Activated T-helper 1 cell treated with anti-CD3 and anti-CD28 coated beads, Interleukin-12 subunit alpha, Interleukin-12 subunit beta, Interleukin-2, Interleukin-4 antibody, amounts not matched to agents 30 ng/mL and 10 ng/mL and 1 ng/mL, durations not matched to agents 14 hours and 24 hours and 36 hours (primary cell): ENCODE data around the gene MACF1. TPM values are rescaled to one million over a fixed set of nuclear protein-coding genes. Genes with fewer than 3 reads are reported as not detected.
"Not testable (repeated sequence)": the region's sequence is repeated elsewhere in the genome, so short reads cannot be mapped to it uniquely, and the experiment has no call there.

Source experiments
- DNase-seq: peaks from one replicate; pipeline ENCODE4 v3.0.0; 2021; ENCODE audit warnings: low spot score
- H3K27ac Mint-ChIP-seq: one replicate; pipeline ENCODE4 v1.8.0; 2021; ENCODE audit warnings: mild to moderate bottlenecking, mixed read lengths
- H3K27me3 Mint-ChIP-seq: one replicate; pipeline ENCODE4 v1.8.0; 2022; ENCODE audit warnings: mild to moderate bottlenecking, moderate library complexity, mixed read lengths; ENCODE audit not compliant: insufficient read depth
- H3K36me3 Mint-ChIP-seq: one replicate; pipeline ENCODE4 v1.8.0; 2021; ENCODE audit warnings: low read depth, mixed read lengths
- H3K4me1 Mint-ChIP-seq: one replicate; pipeline ENCODE4 v1.8.0; 2021; ENCODE audit warnings: low read depth, mixed read lengths
- H3K4me3 Mint-ChIP-seq: one replicate; pipeline ENCODE4 v1.8.0; 2021; ENCODE audit warnings: mild to moderate bottlenecking, moderate library complexity, mixed read lengths
- H3K9me3 Mint-ChIP-seq: one replicate; pipeline ENCODE4 v1.8.0; 2021; ENCODE audit warnings: mixed read lengths
- intact Hi-C: fragments of 100-400 bp; cut with micrococcal nuclease; formaldehyde crosslinking; loops from one replicate; pipeline ENCODE4 v1.15.1; 2024
- total RNA-seq: library from RNA; stranded (reverse); gene quantifications from 2 replicates; pipeline ENCODE4 v1.2.3, GENCODE V29; 2022

Gene MACF1
- total RNA-seq, 1 donor from 2014 or later: 226 TPM

DNA sequence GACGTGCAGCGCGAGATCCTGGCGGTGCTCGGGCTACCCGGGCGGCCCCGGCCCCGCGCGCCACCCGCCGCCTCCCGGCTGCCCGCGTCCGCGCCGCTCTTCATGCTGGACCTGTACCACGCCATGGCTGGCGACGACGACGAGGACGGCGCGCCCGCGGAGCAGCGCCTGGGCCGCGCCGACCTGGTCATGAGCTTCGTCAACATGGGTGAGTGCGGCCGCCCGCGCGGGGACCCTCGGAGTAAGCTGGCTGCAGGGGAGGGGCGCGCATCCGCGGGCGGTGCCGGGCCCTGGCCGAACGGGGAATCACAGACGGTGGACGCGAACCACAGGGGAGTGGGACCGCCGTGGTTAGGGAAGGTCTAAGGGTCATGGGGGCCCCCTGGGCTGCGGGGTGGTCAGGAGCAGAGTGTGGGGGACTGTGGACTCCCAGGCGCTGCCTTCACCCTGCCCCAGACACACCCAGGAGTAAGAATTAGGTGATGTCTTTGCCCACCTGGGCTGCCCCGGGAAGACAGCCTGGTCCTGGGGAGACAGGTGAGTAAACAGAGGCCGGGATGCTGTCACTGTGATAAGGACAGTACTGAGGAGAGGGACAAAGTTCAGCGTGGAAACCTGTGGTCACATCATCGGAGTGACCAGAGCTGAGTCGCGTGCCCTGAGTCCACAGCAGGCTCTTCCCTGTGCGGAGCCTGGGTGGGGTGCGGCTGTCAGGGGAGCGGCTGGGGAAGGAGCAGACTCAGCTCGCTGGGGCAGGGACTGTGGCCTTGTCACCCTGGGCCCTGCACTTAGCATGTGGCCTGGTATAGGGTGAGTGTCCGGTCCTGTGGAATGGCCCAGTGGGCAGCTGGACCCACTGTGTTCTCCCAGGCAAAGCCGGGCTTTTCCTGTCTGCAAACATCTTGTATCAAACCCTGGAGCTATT lies 287.9 kb downstream of the MACF1 start:
- not testable (repeated sequence) for H3K27ac Mint-ChIP-seq, H3K36me3 Mint-ChIP-seq, H3K9me3 Mint-ChIP-seq, DNase-seq
- H3K4me1 Mint-ChIP-seq: peaks cover 11% of the 10 kb centered on the region
- peaks cover 35% of the 10 kb centered on the region for H3K27me3 Mint-ChIP-seq
- H3K4me3 Mint-ChIP-seq: peak overlapping the region; percentile 58
- intact Hi-C loops: loop anchor here (5.0 to 10.0 kb wide), 3 partner anchors 45 to 620 kb away; partner anchors contain the start of genes BMP8B and MYCBP

- peaks cover 37% of the 10 kb centered on the region for H3K27me3 Mint-ChIP-seq
- DNase-seq, H3K9me3 Mint-ChIP-seq, H3K27ac Mint-ChIP-seq, H3K36me3 Mint-ChIP-seq: not testable (repeated sequence)
- peak overlapping the region; percentile 58 for H3K4me3 Mint-ChIP-seq
- H3K4me1 Mint-ChIP-seq: peaks cover 11% of the 10 kb centered on the region
- intact Hi-C loops: loop anchor here (5.0 to 10.0 kb wide), 3 partner anchors 44 to 621 kb away; partner anchors contain the start of genes BMP8B and MYCBP
Observed at GRCh38 chr1:39493043-39493810, 288.7 kb downstream of the MACF1 start.

DNA sequence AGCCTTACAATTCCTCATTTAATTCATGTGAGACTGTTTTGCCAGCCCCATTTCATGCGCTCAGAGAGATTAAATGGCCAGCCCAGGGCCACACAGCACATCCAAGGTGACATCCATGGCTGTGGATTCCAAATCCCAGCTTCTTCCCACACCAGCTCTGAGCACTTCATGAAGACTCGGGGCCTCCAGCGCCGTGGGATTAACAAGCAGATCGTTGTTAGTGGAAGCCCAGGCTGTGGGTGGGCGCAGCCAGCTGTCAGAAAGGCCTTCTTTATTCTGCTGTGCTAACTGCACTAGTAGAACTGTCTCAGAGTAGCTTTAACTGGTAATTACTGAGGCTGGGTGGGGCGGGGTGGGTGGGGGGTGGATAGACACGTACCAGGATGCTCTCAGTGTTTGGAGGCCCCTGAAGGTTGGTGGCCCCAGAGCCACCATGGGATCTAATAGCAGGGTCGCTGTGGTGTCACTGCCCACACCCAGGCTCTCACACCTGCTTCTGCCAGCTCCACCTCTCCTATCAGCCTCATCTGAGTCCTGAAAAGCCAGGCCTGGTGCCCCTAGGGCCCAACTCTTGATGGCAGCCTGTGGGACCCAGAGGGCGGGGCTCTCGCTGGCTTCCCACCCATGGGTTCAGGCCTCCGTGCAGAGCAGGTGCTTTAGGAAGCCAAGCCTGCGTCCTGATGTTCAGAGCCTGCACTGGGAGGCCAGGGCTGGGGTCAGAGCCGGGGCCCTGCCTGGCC lies 290.3 kb downstream of the MACF1 start:
- H3K4me3 Mint-ChIP-seq: no peak overlapping the region
- intact Hi-C loops: loop anchor here (5.0 to 10.0 kb wide), 3 partner anchors 42 to 623 kb away; partner anchors contain the start of genes BMP8B and MYCBP
- DNase-seq: no peak
- H3K27me3 Mint-ChIP-seq: peaks cover 32% of the 10 kb centered on the region
- no peaks in the 10 kb centered on the region for H3K9me3 Mint-ChIP-seq
- peaks cover 6% of the 10 kb centered on the region for H3K4me1 Mint-ChIP-seq
- H3K36me3 Mint-ChIP-seq: no peaks in the 10 kb centered on the region
- H3K27ac Mint-ChIP-seq: no peak overlapping the region

- not testable (repeated sequence) for DNase-seq, H3K9me3 Mint-ChIP-seq, H3K4me1 Mint-ChIP-seq, H3K36me3 Mint-ChIP-seq, H3K4me3 Mint-ChIP-seq, H3K27ac Mint-ChIP-seq
- H3K27me3 Mint-ChIP-seq: peaks cover 29% of the 10 kb centered on the region
- intact Hi-C loops: loop anchor here (10.0 kb wide), 1 partner anchor 288 kb away; the partner anchor contains the start of gene BMP8B
Observed at GRCh38 chr1:39496520-39496919, 292.0 kb downstream of the MACF1 start.

GRCh38 chr1:39497585-39497984 lies 293.1 kb downstream of the MACF1 start:
- Mint-ChIP-seq H3K27me3 (peaks cover 28% of the 10 kb centered on the region), H3K4me3 (no peak overlapping the region), H3K36me3 (no peaks in the 10 kb centered on the region), H3K27ac (no peak overlapping the region), H3K4me1 (no peaks in the 10 kb centered on the region), H3K9me3 (no peaks in the 10 kb centered on the region)
- intact Hi-C loops: loop anchor here (10.0 kb wide), 1 partner anchor 287 kb away; the partner anchor contains the start of gene BMP8B
- DNase-seq: no peak

DNA sequence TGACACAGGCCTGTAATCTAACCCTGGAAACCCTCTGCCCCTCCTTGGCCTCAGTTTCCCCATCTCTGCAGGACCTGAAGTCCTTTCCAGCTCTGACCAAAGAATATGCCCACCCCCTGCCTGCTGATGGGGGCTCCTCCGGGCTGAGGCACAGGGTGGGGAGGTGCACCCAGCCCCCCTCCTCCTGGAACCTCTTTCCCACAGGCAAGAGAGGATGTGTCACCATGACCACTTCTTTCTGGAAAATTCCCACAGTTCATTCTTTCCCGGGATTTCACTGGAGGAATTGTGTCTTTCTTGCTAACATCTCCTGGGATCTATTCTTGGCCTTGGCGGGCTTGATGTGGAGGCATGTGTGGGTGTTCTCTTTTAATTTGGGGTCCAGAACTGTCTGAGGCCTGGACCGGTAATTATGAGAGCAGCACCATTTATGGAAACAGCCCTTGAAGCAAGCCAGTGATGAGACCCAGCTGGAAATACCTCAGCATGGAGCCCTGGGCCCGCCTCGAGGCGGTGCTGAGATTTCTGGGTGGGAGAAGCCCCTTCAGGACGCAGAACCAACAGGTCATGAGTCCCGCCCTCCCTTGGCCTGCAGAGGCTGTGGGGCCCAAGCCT lies 293.7 kb downstream of the MACF1 start:
- peaks cover 22% of the 10 kb centered on the region for H3K27me3 Mint-ChIP-seq
- DNase-seq, H3K27ac Mint-ChIP-seq, H3K36me3 Mint-ChIP-seq, H3K9me3 Mint-ChIP-seq, H3K4me1 Mint-ChIP-seq, H3K4me3 Mint-ChIP-seq: not testable (repeated sequence)
- intact Hi-C loops: loop anchor here (10.0 kb wide), 1 partner anchor 287 kb away; the partner anchor contains the start of gene BMP8B

GRCh38 chr1:39498821-39499220 lies 294.3 kb downstream of the MACF1 start:
- not testable (repeated sequence) for H3K4me1 Mint-ChIP-seq, H3K4me3 Mint-ChIP-seq, H3K36me3 Mint-ChIP-seq, H3K27ac Mint-ChIP-seq, H3K9me3 Mint-ChIP-seq, DNase-seq
- intact Hi-C loops: loop anchor here (10.0 kb wide), 1 partner anchor 286 kb away; the partner anchor contains the start of gene BMP8B
- H3K27me3 Mint-ChIP-seq: peaks cover 18% of the 10 kb centered on the region

- H3K36me3 Mint-ChIP-seq: no peaks in the 10 kb centered on the region
- no peak for DNase-seq
- no peaks in the 10 kb centered on the region for H3K4me1 Mint-ChIP-seq
- H3K4me3 Mint-ChIP-seq: no peak overlapping the region
- peaks cover 12% of the 10 kb centered on the region for H3K27me3 Mint-ChIP-seq
- intact Hi-C loops: loop anchor here (10.0 kb wide), 1 partner anchor 285 kb away; the partner anchor contains the start of gene BMP8B
- H3K27ac Mint-ChIP-seq: no peak overlapping the region
- no peaks in the 10 kb centered on the region for H3K9me3 Mint-ChIP-seq
Observed at GRCh38 chr1:39499668-39500067, 295.2 kb downstream of the MACF1 start.

DNA sequence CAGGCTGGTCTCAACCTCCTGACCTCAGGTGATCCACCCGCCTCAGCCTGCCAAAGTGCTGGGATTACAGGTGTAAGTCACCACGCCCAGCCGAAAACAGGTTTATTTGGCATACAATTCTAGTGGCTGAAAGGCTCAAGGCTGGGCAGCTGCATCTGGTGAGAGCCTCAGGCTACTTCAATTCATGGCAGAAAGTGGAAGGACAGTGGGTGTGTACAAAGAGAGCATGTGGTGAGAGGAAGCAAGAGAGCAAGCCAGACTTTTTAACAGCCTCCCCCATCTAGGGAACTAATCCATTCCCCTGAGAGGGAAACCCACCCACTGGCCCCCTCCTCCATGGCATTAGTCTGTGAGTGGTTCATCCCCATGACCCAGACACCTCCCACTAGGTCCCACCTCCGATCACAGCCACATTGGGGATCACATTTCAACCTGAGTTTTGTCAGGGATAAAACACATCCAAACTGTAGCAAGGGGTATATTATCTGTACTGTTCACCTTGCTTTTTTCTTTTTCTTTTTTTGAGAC lies 296.4 kb downstream of the MACF1 start:
- no peak overlapping the region for H3K4me3 Mint-ChIP-seq
- no peak for DNase-seq
- peaks cover 12% of the 10 kb centered on the region for H3K27me3 Mint-ChIP-seq
- no peaks in the 10 kb centered on the region for H3K9me3 Mint-ChIP-seq
- intact Hi-C loops: no loop called here
- H3K27ac Mint-ChIP-seq: no peak overlapping the region
- no peaks in the 10 kb centered on the region for H3K36me3 Mint-ChIP-seq
- no peaks in the 10 kb centered on the region for H3K4me1 Mint-ChIP-seq

DNA sequence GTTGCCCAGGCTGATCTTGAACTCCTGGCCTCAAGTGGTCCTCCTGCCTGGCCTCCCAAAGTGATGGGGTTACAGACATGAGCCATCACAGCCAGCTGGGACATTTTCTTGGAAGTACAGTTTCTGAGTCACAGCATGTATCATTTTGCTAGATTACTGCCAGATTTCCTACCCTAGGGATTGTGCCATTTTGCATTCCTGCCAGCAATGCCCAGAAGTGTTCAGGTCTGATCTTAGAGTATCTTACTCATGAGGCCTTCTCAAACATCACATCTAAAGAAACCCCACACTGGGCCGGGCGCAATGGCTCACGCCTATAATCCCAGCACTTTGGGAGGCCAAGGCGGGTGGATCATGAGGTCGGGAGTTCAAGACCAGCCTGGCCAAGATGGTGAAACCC lies 297.2 kb downstream of the MACF1 start:
- H3K4me1 Mint-ChIP-seq: no peaks in the 10 kb centered on the region
- no peaks in the 10 kb centered on the region for H3K9me3 Mint-ChIP-seq
- H3K27ac Mint-ChIP-seq: no peak overlapping the region
- H3K27me3 Mint-ChIP-seq: peaks cover 12% of the 10 kb centered on the region
- H3K36me3 Mint-ChIP-seq: no peaks in the 10 kb centered on the region
- no peak overlapping the region for H3K4me3 Mint-ChIP-seq
- intact Hi-C loops: no loop called here
- no peak for DNase-seq

DNA sequence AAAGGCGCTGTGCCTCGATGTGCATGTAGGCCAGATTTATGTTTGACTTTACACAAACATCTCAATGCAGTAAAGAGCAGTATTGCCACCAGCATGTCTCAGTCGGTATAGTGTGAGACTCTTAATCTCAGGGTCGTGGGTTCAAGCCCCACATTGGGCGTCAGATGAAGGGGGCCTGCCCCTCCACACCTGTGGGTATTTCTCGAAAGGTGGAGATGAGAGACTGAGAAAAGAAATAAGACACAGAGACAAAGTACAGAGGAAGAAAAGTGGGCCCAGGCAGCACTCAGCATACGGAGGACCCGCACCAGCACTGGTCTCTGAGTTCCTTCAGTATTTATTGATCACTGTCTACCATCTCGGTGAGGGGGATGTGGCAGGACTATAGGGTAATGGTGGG lies 299.9 kb downstream of the MACF1 start:
- DNase-seq, H3K9me3 Mint-ChIP-seq, H3K4me3 Mint-ChIP-seq, H3K27ac Mint-ChIP-seq, intact Hi-C loops, H3K4me1 Mint-ChIP-seq, H3K36me3 Mint-ChIP-seq: not testable (repeated sequence)
- H3K27me3 Mint-ChIP-seq: peaks cover 18% of the 10 kb centered on the region

DNA sequence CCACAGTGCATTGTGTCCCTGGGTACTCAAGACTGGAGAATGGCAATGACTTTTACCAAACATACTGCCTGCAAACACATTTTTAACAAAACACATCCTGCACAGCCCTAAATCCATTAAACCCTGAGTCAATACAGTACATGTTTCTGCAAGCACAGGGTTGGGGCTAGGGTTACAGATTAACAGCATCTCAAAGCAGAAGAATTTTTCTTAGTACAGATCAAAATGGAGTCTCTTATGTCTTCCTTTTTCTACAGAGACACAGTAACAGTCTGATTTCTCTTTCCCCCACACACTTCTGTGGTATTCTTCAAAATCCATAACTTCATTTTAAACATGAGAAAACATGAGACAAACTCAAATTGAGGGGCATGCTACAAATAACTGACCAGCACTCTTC lies 300.8 kb downstream of the MACF1 start:
- intact Hi-C loops: no loop called here
- Mint-ChIP-seq H3K27me3 (peaks cover 21% of the 10 kb centered on the region), H3K36me3 (no peaks in the 10 kb centered on the region), H3K27ac (no peak overlapping the region), H3K4me3 (no peak overlapping the region), H3K9me3 (no peaks in the 10 kb centered on the region), H3K4me1 (peaks cover 9% of the 10 kb centered on the region)
- no peak for DNase-seq
